Dedifferentiated amniotic fluid mesenchymal stem cell (primary cell): ENCODE measurements around the gene ZC3H8.

Experiments
- DNase-seq: peaks from one replicate; pipeline ENCODE4 v3.0.0-alpha.2; 2016; ENCODE audit errors: extremely low spot score

Gene ZC3H8

DNA sequence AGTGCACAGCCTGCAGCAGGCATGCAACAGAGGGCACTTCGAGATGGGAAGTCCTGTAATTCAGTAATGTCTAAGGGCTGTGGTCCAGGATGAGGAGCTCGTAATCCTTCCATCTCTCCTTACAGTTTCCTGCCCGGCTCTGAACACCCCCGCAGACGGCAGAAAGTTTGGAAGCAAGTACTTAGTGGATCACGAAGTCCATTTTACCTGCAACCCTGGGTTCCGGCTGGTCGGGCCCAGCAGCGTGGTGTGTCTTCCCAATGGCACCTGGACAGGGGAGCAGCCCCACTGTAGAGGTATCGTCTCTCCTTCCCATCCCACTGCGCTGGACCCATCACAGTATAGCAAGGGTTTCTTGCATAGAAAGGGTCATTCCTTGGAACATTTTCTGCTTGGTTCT is 90.0 kb downstream of the ZC3H8 start:
- DNase-seq = no peak

DNA sequence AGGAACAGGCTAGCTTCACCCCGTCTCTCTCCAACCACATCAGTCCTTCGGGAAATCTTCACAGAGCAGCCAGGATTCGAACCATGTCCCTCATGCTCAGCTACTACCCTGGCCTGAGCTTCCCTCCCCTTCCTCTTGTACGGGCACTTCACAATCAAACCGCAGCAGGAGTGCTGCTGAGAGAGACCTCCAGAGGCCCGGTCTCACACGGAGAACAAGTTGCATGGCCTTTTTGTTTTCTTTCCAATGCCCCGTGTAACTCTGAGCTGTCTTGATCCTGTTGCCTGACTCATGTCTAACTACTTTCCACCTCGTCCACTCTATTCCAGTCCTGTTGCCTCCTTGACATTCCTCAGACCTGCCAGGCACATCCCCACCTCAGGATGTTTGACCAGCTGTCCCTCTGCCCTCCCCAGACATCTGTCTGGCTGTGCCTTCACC is 91.3 kb downstream of the ZC3H8 start:
- DNase-seq = no peak

DNA sequence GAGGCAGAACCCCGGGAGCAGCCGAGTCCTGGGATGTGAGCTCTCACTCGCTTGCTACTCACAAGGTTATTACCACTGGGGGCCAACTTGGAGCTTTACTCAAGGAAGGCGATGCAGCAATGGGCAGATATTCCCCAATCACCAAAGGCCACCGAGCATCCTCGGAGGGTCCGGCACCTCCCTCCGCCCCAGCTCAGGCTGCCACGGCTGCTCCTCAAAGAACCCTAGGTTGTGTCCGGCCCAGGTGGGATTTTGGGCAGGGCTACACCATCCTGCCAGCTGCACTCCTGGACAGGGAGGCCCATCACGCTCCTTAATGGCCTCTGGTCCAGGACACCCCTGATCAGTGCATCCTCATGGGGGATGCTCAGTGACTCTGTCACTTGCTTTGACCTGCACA is 91.9 kb downstream of the ZC3H8 start:
- DNase-seq = no peak

DNA sequence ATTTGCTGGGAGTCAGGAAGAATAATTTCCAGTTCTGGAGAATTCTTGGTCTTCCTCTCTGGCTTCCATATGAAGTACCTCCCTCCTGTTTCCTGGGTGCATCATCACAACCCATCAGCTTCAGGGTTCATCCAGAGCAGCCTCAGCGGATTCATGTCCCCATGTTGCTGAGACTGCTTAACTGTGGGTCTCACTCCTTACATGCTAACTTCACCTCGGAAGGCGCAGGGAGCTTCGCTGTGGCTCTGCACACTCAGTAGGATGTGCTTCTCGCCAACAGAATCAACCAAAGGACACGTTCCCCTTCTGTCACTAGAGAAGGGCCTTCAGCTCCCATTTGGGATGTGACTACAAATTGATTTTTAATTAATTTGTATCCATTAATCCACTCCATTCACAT is 92.5 kb downstream of the ZC3H8 start:
- no peak for DNase-seq
